CD8-positive, alpha-beta memory T cell (primary cell): ENCODE measurements around the gene ARRB2. TPM values are rescaled to one million over a fixed set of nuclear protein-coding genes. Genes with fewer than 3 reads are reported as not detected.
"Not testable (repeated sequence)": the region's sequence is repeated elsewhere in the genome, so short reads cannot be mapped to it uniquely, and the experiment has no call there.

Experiments
- CTCF ChIA-PET: fragments of 350-600 bp; sonication (Branson Sonifier 250); formaldehyde crosslinking; loops from one replicate; lab custom pipeline; 2021; ENCODE audit warnings: antibody characterized with exemption; lab: Charles Lee
- POLR2A ChIA-PET: fragments of 350-600 bp; sonication (Branson Sonifier 250); formaldehyde crosslinking; loops from one replicate; lab custom pipeline; 2021; ENCODE audit warnings: antibody characterized with exemption; lab: Charles Lee
- DNase-seq, 5 donors: peaks; one replicate each; pipeline versions ENCODE4 v3.0.0 to v3.0.0-alpha.2; 2020 to 2022; ENCODE audit warnings: mixed read lengths in 1 of 5
- H3K27ac ChIP-seq: one replicate; pipeline ENCODE4 v1.7.0; 2013; ENCODE audit warnings: low read depth, mild to moderate bottlenecking, low read length, moderate library complexity
- H3K27me3 ChIP-seq: 2 replicates; pipeline ENCODE4 v1.7.0; 2013; ENCODE audit warnings: low read length, mild to moderate bottlenecking; ENCODE audit not compliant: insufficient read depth, poor library complexity, severe bottlenecking
- H3K36me3 ChIP-seq: 2 replicates; pipeline ENCODE4 v1.7.0; 2013; ENCODE audit warnings: mild to moderate bottlenecking, low read length, moderate library complexity; ENCODE audit not compliant: insufficient read depth
- H3K4me1 ChIP-seq: 2 replicates; pipeline ENCODE4 v1.7.0; 2013; ENCODE audit warnings: mild to moderate bottlenecking, low read length, moderate library complexity; ENCODE audit not compliant: insufficient read depth
- H3K4me3 ChIP-seq: 2 replicates; pipeline ENCODE4 v1.7.0; 2013; ENCODE audit warnings: mild to moderate bottlenecking, low read length
- H3K9me3 ChIP-seq: 2 replicates; pipeline ENCODE4 v1.7.0; 2013; ENCODE audit warnings: mild to moderate bottlenecking, low read length
- H3K27ac Mint-ChIP-seq, 8 donors: one replicate each; pipeline ENCODE4 v1.8.0; 2020 to 2021; ENCODE audit warnings: mixed read lengths in 8 of 8, mild to moderate bottlenecking in 6 of 8, inconsistent platforms in 3 of 8, moderate library complexity in 3 of 8
- H3K27me3 Mint-ChIP-seq, 2 donors: one replicate each; pipeline ENCODE4 v1.8.0; 2020 to 2021; ENCODE audit warnings: mixed read lengths in 2 of 2, mild to moderate bottlenecking in 1 of 2, moderate library complexity in 1 of 2
- H3K36me3 Mint-ChIP-seq, 3 donors: one replicate each; pipeline ENCODE4 v1.8.0; 2020 to 2021; ENCODE audit warnings: mixed read lengths in 3 of 3, inconsistent platforms in 1 of 3, mild to moderate bottlenecking in 1 of 3
- H3K4me1 Mint-ChIP-seq, 3 donors: one replicate each; pipeline ENCODE4 v1.8.0; 2020 to 2021; ENCODE audit warnings: mixed read lengths in 3 of 3, inconsistent platforms in 1 of 3, mild to moderate bottlenecking in 1 of 3
- H3K4me3 Mint-ChIP-seq, 7 donors: one replicate each; pipeline ENCODE4 v1.8.0; 2020 to 2021; ENCODE audit warnings: mixed read lengths in 7 of 7, mild to moderate bottlenecking in 6 of 7, moderate library complexity in 4 of 7, inconsistent platforms in 2 of 7
- H3K9me3 Mint-ChIP-seq, 5 donors: one replicate each; pipeline ENCODE4 v1.8.0; 2020 to 2022; ENCODE audit warnings: mixed read lengths in 5 of 5, mild to moderate bottlenecking in 3 of 5, moderate library complexity in 2 of 5, inconsistent platforms in 1 of 5
- polyA plus RNA-seq: library from polyadenylated mRNA; unstranded; fragments of 300-500 nt; fragmentation: Illumina TruSeq; gene quantifications from one replicate; pipeline ENCODE4 v1.2.3, GENCODE V29; 2021
- total RNA-seq, 2 experiments: library from RNA; stranded (reverse); gene quantifications; one replicate each; pipeline ENCODE4 v1.2.3, GENCODE V29; 2021

Gene ARRB2
- total and polyA plus RNA-seq, 3 experiments from 2014 or later, result 69.4 to 172 (median 170) TPM

GRCh38 chr17:4689872-4690271 lies 20.6 kb upstream of the ARRB2 start:
- POLR2A ChIA-PET, H3K27me3 Mint-ChIP-seq, CTCF ChIA-PET, H3K27ac ChIP-seq, H3K27ac Mint-ChIP-seq, H3K9me3 Mint-ChIP-seq, H3K4me1 ChIP-seq, H3K27me3 ChIP-seq, H3K9me3 ChIP-seq, H3K4me3 ChIP-seq, DNase-seq: not testable (repeated sequence)
- peak overlapping the region in 1 of 7 donors; percentile 2 for H3K4me3 Mint-ChIP-seq
- peaks cover 22% of the 10 kb centered on the region for H3K36me3 ChIP-seq
- H3K4me1 Mint-ChIP-seq, result peaks cover 31 to 61% (median 39%) of the 10 kb centered on the region in 3 donors
- peaks cover 8 to 68% (median 29%) of the 10 kb centered on the region in 3 donors for H3K36me3 Mint-ChIP-seq

GRCh38 chr17:4690745-4691144 lies 19.7 kb upstream of the ARRB2 start:
- H3K36me3 ChIP-seq, result peaks cover 18% of the 10 kb centered on the region
- Mint-ChIP-seq H3K9me3 (no peaks in the 10 kb centered on the region), H3K27me3 (no peaks in the 10 kb centered on the region), H3K4me3 (no peak overlapping the region), H3K27ac (peak overlapping the region in 2 of 8 donors; percentile 46 to 51), H3K36me3 (peaks cover 8 to 61% (median 27%) of the 10 kb centered on the region in 3 donors), H3K4me1 (peaks cover 29 to 61% (median 39%) of the 10 kb centered on the region in 3 donors)
- peaks cover 4% of the 10 kb centered on the region for H3K4me1 ChIP-seq
- POLR2A ChIA-PET, result no interaction called here
- no peak for DNase-seq
- no peaks in the 10 kb centered on the region for H3K9me3 ChIP-seq
- H3K27me3 ChIP-seq, result no peaks in the 10 kb centered on the region
- H3K27ac ChIP-seq, result no peak overlapping the region
- CTCF ChIA-PET, result no interaction called here
- no peak overlapping the region for H3K4me3 ChIP-seq

- Histone ChIP-seq H3K9me3 (no peaks in the 10 kb centered on the region), H3K27ac (no peak overlapping the region), H3K4me3 (no peak overlapping the region), H3K27me3 (no peaks in the 10 kb centered on the region), H3K4me1 (peaks cover 13% of the 10 kb centered on the region), H3K36me3 (peaks cover 13% of the 10 kb centered on the region)
- peaks cover 5 to 61% (median 25%) of the 10 kb centered on the region in 3 donors for H3K36me3 Mint-ChIP-seq
- DNase-seq, result no peak
- H3K4me1 Mint-ChIP-seq, result peaks cover 35 to 66% (median 41%) of the 10 kb centered on the region in 3 donors
- CTCF ChIA-PET, result interaction anchor here (1.6 kb wide), 1 partner anchor 18 kb away, joined by 5 read pairs; the partner anchor contains the start of gene ARRB2
- no peak overlapping the region for H3K4me3 Mint-ChIP-seq
- POLR2A ChIA-PET, result interaction anchor here (0.5 kb wide), 1 partner anchor 9 kb away, joined by 4 read pairs; no protein-coding TSS in a partner anchor
- peak overlapping the region in 2 of 8 donors; percentile 6 to 83 for H3K27ac Mint-ChIP-seq
- H3K27me3 Mint-ChIP-seq, result no peaks in the 10 kb centered on the region
- H3K9me3 Mint-ChIP-seq, result no peaks in the 10 kb centered on the region
Measured at GRCh38 chr17:4691686-4692085, 18.7 kb upstream of the ARRB2 start.

- Mint-ChIP-seq H3K27me3 (no peaks in the 10 kb centered on the region), H3K27ac (peak overlapping the region in 5 of 8 donors; percentile 42 to 86 (median 57)), H3K9me3 (no peaks in the 10 kb centered on the region), H3K4me1 (peaks cover 35 to 69% (median 41%) of the 10 kb centered on the region in 3 donors), H3K4me3 (no peak overlapping the region), H3K36me3 (peaks cover 5 to 58% (median 25%) of the 10 kb centered on the region in 3 donors)
- DNase-seq, result no peak
- Histone ChIP-seq H3K27ac (no peak overlapping the region), H3K4me1 (peaks cover 17% of the 10 kb centered on the region), H3K36me3 (peaks cover 13% of the 10 kb centered on the region), H3K4me3 (no peak overlapping the region), H3K9me3 (no peaks in the 10 kb centered on the region), H3K27me3 (no peaks in the 10 kb centered on the region)
- ChIA-PET POLR2A (no interaction called here), CTCF (no interaction called here)
Measured at GRCh38 chr17:4693416-4693815, 17.0 kb upstream of the ARRB2 start.

GRCh38 chr17:4696437-4696805 lies 14.0 kb upstream of the ARRB2 start:
- peaks cover 7% of the 10 kb centered on the region for H3K36me3 ChIP-seq
- H3K27ac Mint-ChIP-seq, result peak overlapping the region; percentile 92 to 99 (median 96)
- H3K9me3 ChIP-seq, result no peaks in the 10 kb centered on the region
- H3K4me3 ChIP-seq, result peak overlapping the region; percentile 16
- no peaks in the 10 kb centered on the region for H3K27me3 ChIP-seq
- no peaks in the 10 kb centered on the region for H3K27me3 Mint-ChIP-seq
- H3K4me1 Mint-ChIP-seq, result peaks cover 28 to 63% (median 29%) of the 10 kb centered on the region in 3 donors
- POLR2A ChIA-PET, result interaction anchor here (1.5 kb wide), 1 partner anchor 13 kb away, joined by 3 read pairs; no protein-coding TSS in a partner anchor
- H3K27ac ChIP-seq, result peak overlapping the region; percentile 67
- no peaks in the 10 kb centered on the region for H3K9me3 Mint-ChIP-seq
- H3K4me3 Mint-ChIP-seq, result peak overlapping the region; percentile 72 to 85 (median 77)
- peak in 1 of 5 donors; percentile 53 for DNase-seq
- CTCF ChIA-PET, result no interaction called here
- peaks cover 18% of the 10 kb centered on the region for H3K4me1 ChIP-seq
- H3K36me3 Mint-ChIP-seq, result peaks cover 0 to 35% (median 5%) of the 10 kb centered on the region in 3 donors

GRCh38 chr17:4699401-4700056 lies 10.9 kb upstream of the ARRB2 start:
- H3K27ac ChIP-seq, H3K9me3 ChIP-seq, CTCF ChIA-PET, DNase-seq, H3K27me3 ChIP-seq, H3K9me3 Mint-ChIP-seq, H3K27me3 Mint-ChIP-seq, H3K4me3 ChIP-seq, H3K36me3 ChIP-seq, H3K4me3 Mint-ChIP-seq, POLR2A ChIA-PET: not testable (repeated sequence)
- H3K4me1 ChIP-seq, result peaks cover 37% of the 10 kb centered on the region
- Mint-ChIP-seq H3K36me3 (peaks cover 0 to 20% (median 5%) of the 10 kb centered on the region in 3 donors), H3K27ac (peak overlapping the region in 5 of 8 donors; percentile 5 to 92 (median 29)), H3K4me1 (peaks cover 38 to 70% (median 46%) of the 10 kb centered on the region in 3 donors)

- Histone ChIP-seq H3K9me3 (no peaks in the 10 kb centered on the region), H3K4me3 (no peak overlapping the region), H3K27me3 (no peaks in the 10 kb centered on the region), H3K27ac (no peak overlapping the region), H3K36me3 (no peaks in the 10 kb centered on the region), H3K4me1 (peaks cover 37% of the 10 kb centered on the region)
- peak overlapping the region in 5 of 8 donors; percentile 2 to 89 (median 71) for H3K27ac Mint-ChIP-seq
- H3K36me3 Mint-ChIP-seq, result peaks cover 0 to 22% (median 5%) of the 10 kb centered on the region in 3 donors
- H3K9me3 Mint-ChIP-seq, result no peaks in the 10 kb centered on the region
- CTCF ChIA-PET, result interaction anchor here (0.8 to 4.5 kb wide), 2 partner anchors 9 to 89 kb away, joined by 3 to 16 read pairs; partner anchors contain the start of gene ARRB2
- POLR2A ChIA-PET, result interaction anchor here (0.6 kb wide), 1 partner anchor 9 kb away, joined by 4 read pairs; no protein-coding TSS in a partner anchor
- H3K4me1 Mint-ChIP-seq, result peaks cover 40 to 74% (median 54%) of the 10 kb centered on the region in 3 donors
- peak overlapping the region in 2 of 7 donors; percentile 33 to 67 for H3K4me3 Mint-ChIP-seq
- H3K27me3 Mint-ChIP-seq, result peaks cover 0 to 3% of the 10 kb centered on the region in 2 donors
- DNase-seq, result no peak
Measured at GRCh38 chr17:4701116-4701515, 9.3 kb upstream of the ARRB2 start.

GRCh38 chr17:4703330-4703691 lies 7.1 kb upstream of the ARRB2 start:
- CTCF ChIA-PET, result interaction anchor here (0.8 to 4.5 kb wide), 4 partner anchors 87 to 264 kb away, joined by 4 to 16 read pairs (median 4); partner anchors contain the start of genes CHRNE and SPAG7
- H3K27ac ChIP-seq, result peak overlapping the region; percentile 86
- no peaks in the 10 kb centered on the region for H3K9me3 ChIP-seq
- Mint-ChIP-seq H3K9me3 (no peaks in the 10 kb centered on the region), H3K4me1 (peaks cover 34 to 59% (median 45%) of the 10 kb centered on the region in 3 donors), H3K27ac (peak overlapping the region; percentile 75 to 98 (median 94)), H3K27me3 (peaks cover 0 to 3% of the 10 kb centered on the region in 2 donors), H3K4me3 (peak overlapping the region; percentile 81 to 95 (median 91)), H3K36me3 (peaks cover 0 to 7% (median 0%) of the 10 kb centered on the region in 3 donors)
- H3K4me1 ChIP-seq, result peaks cover 27% of the 10 kb centered on the region
- POLR2A ChIA-PET, result interaction anchor here (1.0 to 2.1 kb wide), 3 partner anchors 87 to 237 kb away, joined by 3 to 9 read pairs (median 4); partner anchors contain the start of genes PLD2, RNF167 and SLC25A11
- H3K36me3 ChIP-seq, result no peaks in the 10 kb centered on the region
- DNase-seq, result no peak
- peak overlapping the region; percentile 80 for H3K4me3 ChIP-seq
- no peaks in the 10 kb centered on the region for H3K27me3 ChIP-seq
